IMR-90 (cell line): Measurements from ENCODE around the gene RGS13. TPM values are rescaled to one million over a fixed set of nuclear protein-coding genes. Genes with fewer than 3 reads are reported as not detected.

Experiments
- CHD1 ChIP-seq: IDR thresholded peaks from 2 replicates; pipeline ENCODE4 v1.6.1; 2012; ENCODE audit warnings: low read depth, low read length, improper control_type of control experiment
- MAZ ChIP-seq: IDR thresholded peaks from 2 replicates; pipeline ENCODE4 v1.6.1; 2012; ENCODE audit warnings: low read depth, mild to moderate bottlenecking, low read length, improper control_type of control experiment, moderate library complexity, borderline replicate concordance
- USF2 ChIP-seq: fragments of 150-350 bp; IDR thresholded peaks from 2 replicates; pipeline ENCODE4 v1.6.1; 2017; ENCODE audit warnings: mild to moderate bottlenecking, antibody characterized with exemption, low read length, low read depth
- polyA plus RNA-seq, 3 experiments: library from polyadenylated mRNA; depleted of rRNA; stranded (reverse); fragments of >200 nt; gene quantifications; 2 replicates each; pipeline ENCODE4 v1.2.3, GENCODE V29; 2012; ENCODE audit warnings: low replicate concordance in 1 of 3
- total RNA-seq: library from RNA; depleted of rRNA; stranded (reverse); fragments of >200 nt; gene quantifications from 2 replicates; pipeline ENCODE4 v1.2.3, GENCODE V29; 2012

The RGS13 gene
- total and polyA plus RNA-seq, 2 of the 4 experiments (the other 2 are of a cell fraction) = not detected

- TF ChIP-seq USF2 (no peak), CHD1 (no peak), MAZ (no peak)
These were observed 26.6 kb upstream of the RGS13 start (continued) for GRCh38 chr1:192609110-192610079.
